Purkinje cell (primary cell): Measurements from ENCODE around the gene BEGAIN. TPM values are rescaled to one million over a fixed set of nuclear protein-coding genes. Genes with fewer than 3 reads are reported as not detected.

Experiments used
- polyA plus RNA-seq: library from polyadenylated mRNA; unstranded; fragments of >200 nt; fragmentation: Nextera tagmentation; gene quantifications from 2 replicates; pipeline ENCODE4 v1.2.1, GENCODE V29; 2014

BEGAIN gene
- 0.74 and 0.87 TPM in 2 replicates for polyA plus RNA-seq

GRCh38 chr14:100587086-100587762 lies at the start of gene BEGAIN:
BEGAIN (minus strand) TSS chr14:100587417; CDS start chr14:100587290, 127 bp downstream.

Other genes starting within 250 kb of the BEGAIN start
- gene WDR25, start 210.9 kb downstream of the BEGAIN start, polyA plus RNA-seq, result 2.7 and 5.5 TPM in 2 replicates
- gene DLK1, start 139.5 kb upstream of the BEGAIN start, polyA plus RNA-seq, result not detected in 2 replicates
- 225 and 283 TPM in 2 replicates for gene MEG3, start 238.7 kb upstream of the BEGAIN start, polyA plus RNA-seq